HG03066 (cell line): ENCODE results near the gene SWAP70.
"Not testable (repeated sequence)": the region's sequence is repeated elsewhere in the genome, so short reads cannot be mapped to it uniquely, and the experiment has no call there.

Source experiments
- ATAC-seq: cut with Tn5 transposase; IDR thresholded peaks from one replicate; pipeline ENCODE4 v1.9.1; 2021; ENCODE audit warnings: low read depth; ENCODE audit not compliant: unreplicated experiment

Gene SWAP70

DNA sequence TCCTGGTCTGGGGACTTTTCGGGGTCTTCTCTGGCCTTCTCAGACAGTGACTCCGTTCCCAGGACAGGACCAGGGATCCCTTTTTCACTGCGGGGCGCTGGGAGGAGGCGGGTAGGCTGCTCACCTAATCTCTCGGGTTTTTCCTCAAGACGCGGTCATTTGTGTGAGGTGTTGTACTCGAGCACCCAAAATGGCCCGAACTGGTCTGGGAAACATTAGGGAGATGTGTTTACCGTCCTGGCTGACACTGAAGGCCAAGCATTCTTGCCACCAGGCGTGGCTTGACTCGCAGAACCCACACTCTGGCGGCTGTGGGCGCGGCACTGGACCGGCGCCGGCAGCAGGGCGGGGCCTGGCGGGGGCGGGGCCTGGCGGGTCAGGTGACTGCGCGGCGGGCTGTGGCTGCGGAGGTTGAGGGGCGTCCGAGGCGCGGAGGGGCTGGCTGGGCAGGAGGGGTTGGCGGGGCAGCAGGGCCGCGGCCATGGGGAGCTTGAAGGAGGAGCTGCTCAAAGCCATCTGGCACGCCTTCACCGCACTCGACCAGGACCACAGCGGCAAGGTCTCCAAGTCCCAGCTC is at the start of gene SWAP70:
Gene SWAP70, plus strand, starts transcription at position 379 of the 577 bp plus-strand sequence. Its CDS starts 103 bp downstream, at position 482.
- peak; percentile 74 for ATAC-seq

DNA sequence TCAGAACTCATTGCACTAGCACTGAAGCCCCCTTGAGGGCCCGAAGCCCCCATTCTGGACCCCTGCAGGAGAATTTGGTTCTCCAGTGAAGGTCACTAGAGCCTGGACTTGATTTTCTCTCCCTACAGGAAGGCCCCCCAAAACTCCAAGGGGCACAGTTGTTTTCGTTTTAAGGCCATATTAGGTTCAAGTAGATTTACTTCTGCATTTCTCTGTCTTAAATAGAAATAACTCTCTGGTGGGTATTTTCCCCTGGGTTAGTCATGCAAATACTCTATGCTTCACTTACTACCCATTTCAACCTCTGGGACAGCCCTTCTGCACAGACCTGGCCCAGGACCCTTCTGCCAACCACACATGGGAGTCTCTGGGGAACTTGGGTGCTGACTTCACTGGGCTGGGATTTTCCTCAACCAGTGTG is 48.8 kb upstream of the SWAP70 start:
- peak; percentile 56 for ATAC-seq

DNA sequence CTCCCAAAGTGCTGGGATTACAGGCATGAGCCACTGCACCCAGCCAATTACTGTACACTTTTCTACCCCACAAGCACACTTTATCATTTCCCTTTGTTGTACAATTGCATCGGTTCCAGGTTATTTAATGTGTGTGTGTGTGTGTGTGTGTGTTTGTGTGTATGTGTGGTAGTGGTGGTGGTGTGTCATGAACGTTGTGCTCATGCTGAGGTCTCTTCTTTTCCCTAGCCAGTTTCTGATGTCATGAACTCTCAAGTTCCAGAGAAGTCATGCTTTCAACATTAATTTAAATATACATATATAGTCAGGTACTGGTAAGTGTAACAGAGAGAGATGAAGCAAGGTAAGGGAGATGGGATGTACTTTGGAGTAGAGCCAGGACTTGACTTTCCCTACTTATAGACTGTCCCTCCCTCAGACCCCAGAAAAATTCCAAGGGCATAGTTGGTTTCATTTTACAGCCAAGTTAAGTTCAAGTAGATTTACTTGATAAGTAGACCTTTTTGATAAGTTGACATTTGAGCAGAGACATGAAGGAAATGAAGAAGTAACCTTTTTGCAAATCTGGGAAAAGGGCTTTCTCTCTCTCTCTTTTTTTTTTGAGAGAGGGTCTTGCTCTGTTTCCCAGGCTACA is 47.7 kb upstream of the SWAP70 start:
- no peak for ATAC-seq

DNA sequence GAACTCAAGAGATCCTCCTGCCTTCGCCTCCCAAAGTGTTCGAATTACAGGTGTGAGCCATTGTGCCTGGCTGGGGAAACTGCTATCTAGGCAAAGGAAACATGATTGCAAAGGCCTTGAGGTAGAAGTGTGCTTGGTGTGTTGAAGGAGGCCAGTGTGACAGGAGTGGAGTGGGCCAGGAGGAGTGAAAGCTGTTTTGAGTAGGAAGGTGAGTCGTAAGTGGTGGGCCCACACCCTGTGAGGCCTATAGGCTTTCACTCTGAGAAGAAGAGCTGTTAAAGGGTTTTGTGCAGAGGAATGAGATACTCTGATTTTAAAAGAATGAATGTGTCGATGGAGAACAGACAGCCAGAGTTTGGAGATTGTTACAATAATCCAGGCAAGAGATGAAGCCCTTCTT is 47.0 kb upstream of the SWAP70 start:
- no peak for ATAC-seq

DNA sequence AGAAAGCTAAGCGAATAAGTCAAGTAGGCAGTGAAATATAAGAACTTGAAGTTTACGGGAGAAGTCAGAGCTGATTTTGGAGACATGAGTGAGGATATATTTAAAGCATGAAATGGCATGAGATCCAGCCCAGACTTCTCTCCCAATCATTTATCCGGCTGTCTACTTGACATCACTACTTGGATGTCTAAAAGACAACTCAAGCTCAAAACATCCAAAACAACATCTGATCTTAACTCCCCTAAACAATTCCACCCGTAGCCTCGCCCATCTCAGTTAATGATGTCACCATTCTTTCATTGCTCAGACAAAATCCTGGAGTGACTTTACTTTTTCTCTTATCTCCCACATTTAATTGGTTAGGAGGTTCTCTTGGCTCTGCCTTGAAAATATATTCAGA is 45.9 kb upstream of the SWAP70 start:
- no peak for ATAC-seq

DNA sequence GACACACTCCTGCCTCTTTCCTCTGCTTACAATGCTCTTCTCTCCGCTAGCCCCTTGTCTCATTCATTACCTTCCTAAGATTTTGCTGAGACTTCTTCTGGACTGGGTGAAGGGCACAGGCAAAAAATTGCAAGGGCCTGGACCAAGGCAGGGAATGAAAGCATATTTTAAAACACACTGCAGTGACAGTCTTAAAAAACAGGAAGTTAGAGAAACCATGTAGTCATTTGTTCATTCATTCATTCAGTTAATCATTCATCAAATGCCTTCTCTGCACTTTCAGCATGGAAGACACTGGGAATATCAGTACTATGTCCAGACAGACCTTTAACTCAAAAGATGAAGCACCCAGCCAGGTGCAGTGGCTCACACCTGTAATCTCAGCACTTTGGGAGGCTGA is 44.9 kb upstream of the SWAP70 start:
- no peak for ATAC-seq

DNA sequence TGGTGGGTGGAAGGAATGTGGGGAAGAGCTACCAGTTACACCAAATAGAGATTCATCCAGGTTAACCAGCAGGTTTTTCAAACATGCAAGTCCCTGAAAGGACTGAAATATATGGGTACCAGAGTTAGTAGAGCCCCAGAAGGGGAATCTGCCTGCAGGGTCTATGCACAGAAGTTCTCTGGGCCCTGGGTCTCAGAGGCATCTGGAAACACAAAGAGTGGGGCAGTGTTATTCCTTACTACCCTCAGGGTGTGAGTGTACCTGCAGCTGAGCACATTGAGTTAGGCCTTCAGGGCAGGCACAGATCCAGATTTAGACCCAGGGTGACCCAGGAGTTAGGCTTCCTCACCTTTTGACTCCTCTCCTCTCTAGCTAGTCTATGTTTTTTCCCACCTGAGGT is 43.9 kb upstream of the SWAP70 start:
- ATAC-seq = no peak

DNA sequence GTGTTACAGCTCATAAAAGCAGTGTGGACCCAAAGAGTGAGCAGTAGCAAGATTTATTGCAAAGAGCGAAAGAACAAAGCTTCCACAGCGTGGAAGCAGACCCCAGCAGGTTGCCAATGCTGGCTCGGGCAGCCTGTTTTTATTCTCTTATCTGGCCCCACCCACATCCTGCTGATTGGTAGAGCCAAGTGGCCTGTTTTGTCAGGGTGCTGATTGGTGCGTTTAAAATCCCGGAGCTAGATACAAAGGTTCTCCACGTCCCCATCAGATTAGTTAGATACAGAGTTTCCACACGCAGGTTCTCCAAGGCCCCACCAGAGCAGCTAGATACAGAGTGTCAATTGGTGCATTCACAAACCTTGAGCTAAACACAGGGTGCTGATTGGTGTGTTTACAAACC is 41.5 kb upstream of the SWAP70 start:
- ATAC-seq = not testable (repeated sequence)

DNA sequence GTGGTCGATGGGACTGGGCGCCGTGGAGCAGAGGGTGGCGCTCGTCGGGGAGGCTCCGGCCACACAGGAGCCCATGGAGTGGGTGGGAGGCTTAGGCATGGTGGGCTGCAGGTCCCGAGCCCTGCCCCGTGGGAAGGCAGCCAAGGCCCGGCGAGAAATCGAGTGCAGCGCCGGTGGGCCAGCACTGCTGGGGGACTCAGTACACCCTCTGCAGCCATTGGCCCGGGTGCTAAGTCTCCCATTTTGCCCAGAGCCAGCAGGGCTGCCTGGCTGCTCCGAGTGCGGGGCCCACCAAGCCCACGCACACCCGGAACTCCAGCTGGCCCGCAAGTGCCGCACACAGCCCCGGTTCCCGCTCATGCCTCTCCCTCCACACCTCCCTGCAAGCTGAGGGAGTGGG is 40.8 kb upstream of the SWAP70 start:
- ATAC-seq = not testable (repeated sequence)

DNA sequence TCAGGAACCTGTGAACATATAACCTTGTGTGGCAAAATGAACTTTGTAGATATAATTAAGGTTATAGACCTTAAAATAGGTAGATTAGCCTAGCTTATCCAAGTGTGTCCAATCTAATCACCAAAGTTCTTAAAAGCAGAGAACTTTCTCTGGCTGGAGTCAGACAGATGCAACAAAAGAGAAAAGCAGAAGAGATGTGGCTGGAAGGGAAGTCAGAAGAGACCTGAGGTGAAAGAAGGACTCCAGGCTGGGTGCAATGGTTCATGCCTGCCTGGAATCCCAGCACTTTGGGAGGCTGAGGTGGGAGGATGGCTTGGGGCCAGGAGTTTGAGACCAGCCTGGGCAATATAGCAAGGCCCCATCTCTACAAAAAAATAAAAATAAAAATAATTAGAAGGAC is 39.4 kb upstream of the SWAP70 start:
- ATAC-seq = no peak

DNA sequence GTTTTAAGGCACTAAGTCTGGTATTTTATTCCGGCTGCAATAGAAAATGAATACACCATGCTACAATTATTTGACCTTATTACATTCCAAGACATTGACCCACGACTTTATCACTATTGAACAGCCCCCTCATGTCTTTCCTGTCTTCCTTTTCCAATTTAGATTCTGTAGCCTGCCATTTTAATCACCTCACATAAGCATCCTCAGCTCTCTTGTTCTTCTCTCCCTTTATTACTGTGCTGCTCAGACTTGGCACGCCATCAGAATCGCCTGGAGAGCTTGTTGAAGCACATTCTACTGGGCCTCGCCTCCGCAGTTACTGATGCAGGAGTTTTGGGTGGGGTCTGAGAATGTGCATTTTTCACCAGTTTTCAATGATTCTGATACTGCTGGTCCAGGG is 38.7 kb upstream of the SWAP70 start:
- no peak for ATAC-seq

DNA sequence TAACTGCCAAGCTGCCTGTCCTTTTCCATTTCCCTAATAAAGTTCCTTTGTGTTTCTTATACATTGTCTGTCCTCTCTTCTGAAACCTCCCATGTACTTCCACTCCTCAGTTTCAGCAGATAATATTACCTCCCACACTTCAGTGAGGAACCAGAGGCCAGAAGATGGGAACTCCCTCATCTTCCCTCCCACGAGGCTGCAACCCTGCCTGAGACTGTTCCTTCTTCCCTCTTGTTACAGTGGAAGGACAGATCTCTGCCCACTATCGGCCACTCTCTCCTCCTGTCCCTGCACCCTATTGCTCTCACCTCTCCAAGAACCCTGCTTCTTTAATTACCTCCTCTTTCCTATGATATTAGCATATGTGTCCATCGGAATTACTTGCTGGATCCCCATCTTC is 38.1 kb upstream of the SWAP70 start:
- no peak for ATAC-seq

DNA sequence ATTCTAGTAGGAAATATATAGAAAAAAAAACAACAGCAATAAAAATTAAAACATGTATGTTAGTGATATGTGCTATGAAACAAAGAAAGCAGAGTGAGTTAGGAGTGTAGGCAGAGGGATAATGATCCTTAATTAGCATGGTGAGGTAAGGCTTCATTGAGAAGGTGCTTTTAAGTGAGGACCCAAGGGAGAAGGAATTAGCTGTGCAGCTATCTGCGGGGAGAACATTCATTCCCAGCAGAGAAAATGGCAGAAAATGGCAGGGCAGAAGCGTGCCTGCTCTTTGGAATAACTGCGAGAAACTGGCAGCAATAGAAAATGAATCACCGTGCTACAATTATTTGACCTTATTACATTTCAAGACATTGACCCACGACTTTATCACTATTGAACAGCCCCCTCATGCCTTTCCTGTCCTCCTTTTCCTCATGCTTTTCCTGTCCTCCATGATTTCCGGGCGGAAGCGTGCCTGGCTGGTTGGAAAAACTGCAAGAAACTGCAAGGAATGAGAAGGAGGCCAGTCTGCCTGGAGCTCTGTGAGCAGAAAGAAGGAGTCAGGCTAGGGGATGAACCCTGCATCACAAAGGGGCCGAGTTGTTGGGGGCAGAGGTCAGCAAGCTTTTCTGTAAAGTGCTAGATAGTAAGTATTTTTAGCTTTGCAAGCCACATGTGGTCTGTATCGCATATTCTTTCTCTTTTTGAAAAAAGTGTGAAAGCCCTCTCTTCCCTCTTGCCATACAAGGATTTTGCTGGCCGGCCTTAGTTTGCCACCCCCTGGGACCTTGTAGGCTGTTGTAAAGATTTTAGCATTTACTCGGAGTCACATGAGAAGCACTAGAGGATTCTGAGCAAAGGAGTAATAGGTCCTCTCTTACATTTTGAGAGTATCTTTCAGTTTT is 37.1 kb upstream of the SWAP70 start:
- no peak for ATAC-seq

DNA sequence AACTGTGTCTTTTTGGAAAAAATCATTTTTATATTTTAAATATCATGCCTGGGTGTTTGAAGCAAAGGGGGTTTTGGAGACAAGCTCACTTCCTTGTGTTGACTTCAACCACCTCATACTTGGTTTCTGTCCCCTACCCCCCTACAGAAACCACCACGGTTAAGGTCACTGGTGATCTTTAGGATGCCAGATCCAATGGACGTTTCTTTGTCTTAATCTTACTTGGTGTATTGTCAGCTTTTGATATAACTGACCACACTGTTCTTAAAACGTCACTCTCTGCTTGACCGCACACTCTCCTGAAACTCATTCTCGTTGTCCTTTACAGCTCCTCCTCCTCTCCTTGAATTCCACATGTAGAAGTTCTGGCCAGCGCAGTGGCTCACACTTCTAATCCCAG is 34.8 kb upstream of the SWAP70 start:
- ATAC-seq = no peak

DNA sequence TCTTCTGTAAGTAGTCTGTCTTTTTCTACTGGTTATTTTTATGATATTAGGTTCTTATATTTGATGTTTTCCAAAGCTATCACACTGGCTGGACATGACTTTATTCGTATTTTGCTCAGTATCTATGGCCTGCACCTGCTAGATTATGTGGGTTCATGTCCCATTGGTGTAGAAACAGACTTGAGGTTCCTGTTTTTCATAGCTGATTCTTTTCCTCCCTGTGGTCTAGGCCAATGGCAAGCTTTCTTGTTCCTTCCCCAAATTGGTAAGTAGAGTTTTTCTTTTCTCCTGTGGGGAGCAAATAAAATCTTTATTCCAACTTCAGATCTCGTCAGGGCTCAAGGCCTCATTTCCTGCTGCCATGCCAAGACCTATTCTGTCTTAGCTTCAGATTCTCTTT is 30.2 kb upstream of the SWAP70 start:
- ATAC-seq = no peak

DNA sequence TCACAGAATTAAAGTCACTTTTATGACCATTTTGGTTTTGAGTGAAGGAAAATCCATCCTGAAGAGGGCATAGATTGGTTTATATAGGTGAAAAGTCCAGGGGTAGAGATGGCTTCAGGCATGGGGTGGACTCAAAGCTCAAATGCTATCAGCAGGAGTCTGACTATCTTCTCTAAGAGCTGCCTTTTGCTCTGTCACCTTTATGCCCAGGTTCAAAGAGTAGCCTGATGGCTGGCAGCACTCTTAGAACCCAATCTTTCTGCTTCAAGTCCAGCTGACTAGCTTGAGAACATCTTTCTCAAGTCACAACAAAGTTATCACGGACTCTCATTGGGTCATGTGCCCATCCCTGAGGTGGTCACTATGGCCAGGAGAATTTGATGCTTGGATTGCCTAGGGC is 27.2 kb upstream of the SWAP70 start:
- ATAC-seq = no peak

DNA sequence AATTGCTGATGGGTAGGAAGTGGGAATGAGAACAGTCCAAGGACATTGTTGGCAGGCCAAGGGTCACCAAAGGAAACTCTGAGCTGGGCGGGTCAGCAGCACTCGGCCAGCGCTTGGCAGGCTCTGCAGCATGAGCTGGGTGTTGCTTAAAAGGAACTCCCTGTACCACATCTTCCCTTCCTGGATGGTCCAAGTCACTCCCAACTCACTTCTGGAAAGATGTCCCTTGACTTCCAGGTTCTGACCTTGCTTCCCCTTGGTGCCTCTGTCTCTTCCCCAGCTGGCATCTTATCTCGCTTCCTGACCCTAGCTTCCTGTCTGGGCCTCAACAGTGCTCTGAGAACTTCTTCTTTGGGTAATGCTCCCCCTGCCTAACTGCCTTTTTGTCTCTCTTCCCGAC is 24.8 kb upstream of the SWAP70 start:
- ATAC-seq = no peak

DNA sequence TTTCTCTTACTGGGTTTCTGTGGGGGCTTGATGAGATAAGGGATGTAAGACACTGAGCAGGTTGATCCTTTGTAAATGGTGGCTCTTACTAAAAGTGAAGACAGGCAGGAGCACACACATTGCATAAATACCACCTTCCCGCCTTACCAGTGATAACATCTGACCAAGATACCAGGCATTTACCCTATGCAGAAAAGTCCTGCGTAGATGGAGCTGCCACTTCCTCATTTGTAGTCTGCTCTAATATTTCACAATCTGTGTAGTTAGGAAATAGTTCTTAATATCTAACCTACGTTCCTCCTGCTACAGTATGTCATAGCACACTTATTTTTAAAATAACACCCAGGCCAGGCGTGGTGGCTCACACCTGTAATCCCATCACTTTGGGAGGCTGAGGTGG is 23.9 kb upstream of the SWAP70 start:
- no peak for ATAC-seq

DNA sequence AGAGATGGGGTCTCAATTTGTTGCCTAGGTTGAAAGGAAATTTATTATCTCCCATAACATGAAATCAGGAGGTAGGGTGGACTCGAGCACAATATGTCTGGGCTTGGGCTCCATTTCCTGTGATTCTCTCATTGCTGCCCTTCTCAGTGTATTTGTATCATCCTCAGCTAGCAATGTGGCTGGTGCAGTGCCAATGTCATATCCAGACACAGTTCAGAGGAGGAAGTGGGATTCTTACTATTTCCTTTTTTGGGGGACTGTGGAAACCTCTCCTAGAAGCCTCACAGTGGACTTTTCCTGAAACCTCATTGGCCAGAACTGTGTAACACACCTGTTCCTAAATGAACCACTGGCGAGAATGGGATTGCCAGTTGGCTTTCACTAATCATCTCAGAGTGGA is 21.0 kb upstream of the SWAP70 start:
- ATAC-seq = no peak

DNA sequence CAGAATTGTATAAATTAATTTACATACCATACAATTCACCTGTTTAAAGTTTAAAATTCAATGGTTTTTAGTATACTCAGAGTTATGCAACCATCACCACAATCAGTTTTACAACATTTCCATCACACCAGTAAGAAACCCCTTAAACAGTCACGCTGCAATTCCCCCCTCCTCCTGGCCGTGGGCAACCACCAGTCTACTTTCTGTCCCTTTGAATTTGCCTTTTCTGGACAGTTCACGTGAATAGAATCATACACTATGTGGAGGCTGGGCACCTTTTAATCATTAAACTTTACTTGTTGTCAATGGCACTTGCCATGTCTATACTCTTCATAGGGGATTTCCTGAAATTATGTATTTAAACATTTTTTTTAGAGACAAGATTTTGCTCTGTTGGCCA is 20.1 kb upstream of the SWAP70 start:
- ATAC-seq = no peak

DNA sequence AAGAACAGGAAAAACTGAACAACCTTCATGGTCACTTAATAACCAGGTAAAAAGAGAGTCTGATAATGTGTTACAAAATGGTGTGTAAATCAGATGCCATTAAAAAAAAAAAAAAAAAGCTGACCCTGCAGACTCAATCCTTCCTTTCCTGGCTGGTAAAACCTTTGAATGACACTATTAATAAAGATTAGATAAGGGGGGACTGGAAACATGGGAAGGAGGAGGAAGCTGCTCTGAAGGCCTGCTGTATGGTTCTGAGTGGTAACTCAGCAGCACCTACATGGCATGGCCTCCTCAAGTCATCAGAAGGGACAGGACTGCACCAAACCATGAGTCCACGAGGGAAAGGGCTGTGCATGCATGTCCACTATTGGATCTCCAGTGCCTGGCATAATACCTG is 18.0 kb upstream of the SWAP70 start:
- no peak for ATAC-seq

DNA sequence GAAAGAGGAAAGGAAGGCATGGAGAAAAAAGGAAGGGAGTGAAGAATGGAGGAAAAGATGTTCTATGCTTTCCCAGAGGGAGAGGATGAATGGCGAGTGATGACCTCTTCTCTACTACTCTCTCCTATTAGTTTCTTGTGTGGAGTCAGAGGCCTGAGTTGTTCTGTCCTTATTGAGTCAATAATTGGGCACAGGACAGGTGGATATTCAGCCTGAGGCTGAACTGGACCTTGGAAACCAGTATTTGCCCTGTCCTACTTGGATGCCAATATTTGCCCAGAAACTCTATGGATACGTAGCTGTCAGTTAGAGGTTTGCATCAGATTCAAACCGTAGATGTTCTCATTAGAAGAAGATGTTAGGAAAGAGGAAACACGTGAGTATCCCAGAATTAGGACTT is 17.6 kb upstream of the SWAP70 start:
- no peak for ATAC-seq
